Ovary (tissue), 9 donors: ENCODE measurements around the gene PSG7. TPM values are rescaled to one million over a fixed set of nuclear protein-coding genes. Genes with fewer than 3 reads are reported as not detected.
"Not testable (repeated sequence)": the region's sequence is repeated elsewhere in the genome, so short reads cannot be mapped to it uniquely, and the experiment has no call there.

Source experiments
- DNase-seq, 5 donors: peaks; one replicate each; pipeline ENCODE4 v3.0.0-alpha.2; 2019 to 2020
- H3K27ac ChIP-seq, 2 donors: fragments of 200-600 bp; one replicate each; pipeline versions ENCODE4 v1.5.1 to v1.8.0; 2019 to 2022
- H3K27me3 ChIP-seq: fragments of 200-600 bp; one replicate; pipeline ENCODE4 v1.8.0; 2022
- H3K36me3 ChIP-seq: fragments of 200-600 bp; sonication (generic); one replicate; pipeline ENCODE4 v1.5.1; 2019
- H3K4me1 ChIP-seq: one replicate; pipeline ENCODE4 v1.8.1; 2013; ENCODE audit warnings: mild to moderate bottlenecking, moderate library complexity; ENCODE audit not compliant: insufficient read depth
- H3K4me3 ChIP-seq: fragments of 200-600 bp; sonication (generic); one replicate; pipeline ENCODE4 v1.5.1; 2017
- H3K9me3 ChIP-seq, 2 donors: fragments of 200-600 bp in 1 of 2; sonication (generic) in 1 of 2; one replicate each; pipeline versions ENCODE4 v1.5.1 to v1.8.1; 2013 to 2019; ENCODE audit warnings: mild to moderate bottlenecking in 1 of 2, moderate library complexity in 1 of 2
- WGBS, 3 donors: extraction: QIAGEN DNeasy Blood & Tissue Kit in 1 of 3; methylation state at CpG; one replicate each; pipeline versions ENCODE4 v1.1.5 to v1.1.7; 2013 to 2017; 5-methylcytosine and 5-hydroxymethylcytosine counted together
- intact Hi-C, 4 donors: fragments of 100-400 bp; cut with DNase I; formaldehyde crosslinking; loops; one replicate each; pipeline versions ENCODE4 v1.11.0 to v1.15.1; 2022 to 2023
- polyA plus RNA-seq, 2 donors: library from polyadenylated mRNA; stranded (reverse); fragments of 200-250 nt in 1 of 2; fragments of 350-450 nt in 1 of 2; fragmentation: Illumina TruSeq in 1 of 2; extraction: RNeasy Lipid Tissue Mini Kit (QIAGEN cat#74804) in 1 of 2; gene quantifications; one replicate each; pipeline ENCODE4 v1.2.3, GENCODE V29; 2013 to 2014
- total RNA-seq, 7 donors: library from RNA; depleted of rRNA in 2 of 7; stranded (reverse); fragments of >200 nt in 2 of 7; fragmentation: NEBNext Ultra II Directional in 3 of 7; extraction: Animal tissue kit (Norgen Biotek cat#: 25700) in 3 of 7; gene quantifications; one replicate each; pipeline versions ENCODE4 v1.1.0 to v1.2.4, GENCODE V29; 2016 to 2023
- donor health status: DM: no; HTN: no; CAD: no; lungs with moderate emphysema.
- donor health status: DM: no; HTN: no; CAD: no.
- donor health status: Bipolar disorder and iron deficiency.
- donor health status: DM: yes; HTN: yes; CAD: no.
- donor health status: DM: no; HTN: no; CAD: no.
- donor health status: DM: yes; HTN: yes; CAD: no.

PSG7 gene
- total and polyA plus RNA-seq, 9 donors = 0.13 TPM; not detected in 8

DNA sequence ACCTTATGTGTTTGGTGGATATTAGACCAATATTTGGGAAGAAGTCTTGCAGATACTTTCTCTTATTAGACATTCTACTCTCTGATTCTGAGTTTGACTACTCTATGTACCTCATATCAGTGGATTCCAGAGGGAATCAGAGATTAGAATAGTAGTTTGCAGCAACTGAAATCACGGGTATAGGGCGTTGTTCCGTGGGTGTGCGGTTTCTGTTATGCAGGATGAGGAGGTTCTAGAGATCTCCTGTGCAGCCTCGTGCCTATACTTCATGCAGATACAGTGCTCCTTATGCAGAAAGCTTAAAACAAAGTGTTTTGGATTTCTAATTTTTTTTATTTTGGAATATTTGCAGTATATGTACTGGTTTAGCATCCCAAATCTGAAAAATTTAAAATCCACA, 25.3 kb downstream of the PSG7 start:
- H3K9me3 ChIP-seq, H3K4me3 ChIP-seq, H3K4me1 ChIP-seq, DNase-seq, H3K27me3 ChIP-seq, intact Hi-C loops, H3K27ac ChIP-seq, H3K36me3 ChIP-seq: not testable (repeated sequence)
- WGBS, 3 donors = 68 to 84% (median 73%) methylated on average over 5 of the region's 5 CpGs

DNA sequence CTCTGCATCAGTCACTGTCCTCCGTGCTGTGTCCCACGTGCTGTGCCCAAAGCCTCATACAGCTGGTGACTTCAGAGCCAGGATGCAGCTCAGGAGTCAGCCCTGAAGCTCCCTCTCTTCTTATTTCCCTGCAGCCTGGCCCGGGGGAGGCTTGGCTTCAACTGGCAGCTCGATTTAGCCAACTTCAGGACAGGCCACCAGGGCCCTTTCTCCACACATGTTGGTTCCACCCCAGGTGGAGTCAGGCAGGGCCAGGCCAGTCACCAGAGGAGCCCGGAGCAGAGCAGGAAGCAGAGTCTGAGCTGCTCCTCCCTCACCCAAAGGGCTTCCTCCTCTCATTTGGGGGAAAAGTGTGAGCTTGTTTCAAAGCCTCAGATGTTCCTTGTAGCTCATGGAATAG, 30.8 kb downstream of the PSG7 start:
- H3K36me3 ChIP-seq, H3K9me3 ChIP-seq, H3K4me1 ChIP-seq, H3K4me3 ChIP-seq, H3K27me3 ChIP-seq, DNase-seq, H3K27ac ChIP-seq, intact Hi-C loops: not testable (repeated sequence)
- WGBS, 3 donors = 49 to 53% (median 51%) methylated on average over 5 of the region's 5 CpGs

DNA sequence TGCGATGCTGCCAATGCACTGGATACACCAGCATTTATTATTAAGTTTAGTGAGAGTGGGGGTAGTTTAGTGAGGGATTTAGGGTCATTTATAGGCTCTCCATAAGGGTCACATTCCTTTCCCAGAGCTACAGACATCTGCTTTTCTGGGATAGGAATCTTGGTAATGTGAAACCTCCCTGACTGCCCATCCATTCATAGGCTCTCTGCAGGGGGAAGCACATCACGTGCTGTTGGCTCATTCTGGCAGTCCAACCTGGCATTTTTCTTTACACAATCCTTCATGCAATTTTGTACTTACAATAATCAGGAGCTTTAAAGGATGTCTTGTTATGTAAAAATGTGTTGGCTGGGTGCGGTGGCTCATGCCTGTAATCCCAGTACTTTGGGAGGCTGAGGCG, 36.4 kb downstream of the PSG7 start:
- H3K27ac ChIP-seq, H3K4me3 ChIP-seq, H3K27me3 ChIP-seq, intact Hi-C loops, H3K9me3 ChIP-seq, H3K4me1 ChIP-seq, H3K36me3 ChIP-seq, DNase-seq: not testable (repeated sequence)
- WGBS, 3 donors = 67 to 83% (median 72%) methylated on average over 4 of the region's 4 CpGs

DNA sequence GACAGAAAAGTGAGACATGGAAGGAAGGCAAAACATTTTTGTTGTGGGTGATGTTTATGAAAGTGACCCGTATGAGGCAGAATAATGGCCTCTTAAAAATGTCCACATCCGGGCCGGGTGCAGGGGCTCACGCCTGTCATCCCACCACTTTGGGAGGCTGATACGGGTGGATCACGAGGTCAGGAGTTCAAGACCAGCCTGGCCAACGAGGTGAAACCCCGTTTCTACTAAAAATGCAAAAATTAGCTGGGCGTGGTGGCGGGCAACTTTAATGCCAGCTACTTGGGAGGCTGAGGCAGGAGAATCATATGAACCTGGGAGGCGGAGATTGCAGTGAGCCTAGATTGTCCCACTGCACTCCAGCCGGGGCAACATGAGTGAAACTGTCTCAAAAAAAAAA, 37.3 kb downstream of the PSG7 start:
- WGBS, 3 donors = 80 to 84% (median 83%) methylated on average over 12 of the region's 12 CpGs
- H3K27ac ChIP-seq, H3K36me3 ChIP-seq, H3K9me3 ChIP-seq, DNase-seq, H3K4me1 ChIP-seq, intact Hi-C loops, H3K27me3 ChIP-seq, H3K4me3 ChIP-seq: not testable (repeated sequence)

DNA sequence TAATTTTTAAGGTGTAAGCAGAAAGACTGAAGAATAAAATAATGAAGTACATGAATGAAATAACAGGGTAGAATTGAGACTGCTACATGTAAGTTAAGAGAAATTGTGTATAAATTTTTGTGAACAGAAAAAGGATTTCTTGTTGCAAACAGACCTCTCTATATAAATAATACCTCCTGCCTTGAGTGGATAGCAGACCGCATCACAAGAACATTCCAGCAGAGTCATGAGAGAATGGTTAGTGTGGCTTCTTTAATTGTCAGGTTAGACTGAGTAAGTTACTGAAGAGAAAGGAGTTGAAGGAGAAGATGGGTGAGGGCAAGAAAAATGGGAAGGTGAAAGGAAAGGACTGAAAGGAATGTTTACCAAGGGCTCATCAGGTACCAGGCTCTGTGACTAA, 37.9 kb downstream of the PSG7 start:
- H3K27me3 ChIP-seq, H3K27ac ChIP-seq, H3K36me3 ChIP-seq, H3K4me1 ChIP-seq, H3K4me3 ChIP-seq, DNase-seq, H3K9me3 ChIP-seq, intact Hi-C loops: not testable (repeated sequence)
- 78 to 86% (median 81%) methylated on average over 1 of the region's 1 CpG for WGBS, 3 donors

DNA sequence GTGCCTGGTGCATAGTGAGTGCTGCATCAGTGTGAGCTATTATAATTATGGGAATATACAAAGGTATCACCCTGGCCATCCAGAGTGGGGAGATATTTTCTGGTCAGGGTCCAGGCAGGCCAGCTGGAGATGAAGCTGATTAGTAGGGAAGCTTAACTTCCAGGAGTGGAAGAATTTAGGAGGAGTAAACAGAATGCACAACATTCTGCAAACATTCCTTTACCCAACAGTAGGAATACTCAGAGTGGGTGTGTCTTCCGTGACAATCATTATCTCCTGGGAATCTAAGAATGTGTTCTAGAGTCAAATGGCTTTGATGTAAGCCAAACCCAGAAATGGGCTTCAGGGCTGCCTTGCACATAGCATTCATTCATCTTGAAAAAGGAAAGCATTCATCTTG, 38.4 kb downstream of the PSG7 start:
- H3K27ac ChIP-seq, intact Hi-C loops, DNase-seq, H3K27me3 ChIP-seq, H3K36me3 ChIP-seq, H3K9me3 ChIP-seq, H3K4me3 ChIP-seq, H3K4me1 ChIP-seq: not testable (repeated sequence)
- WGBS, 3 donors = 73 to 91% (median 75%) methylated on average over 1 of the region's 1 CpG

DNA sequence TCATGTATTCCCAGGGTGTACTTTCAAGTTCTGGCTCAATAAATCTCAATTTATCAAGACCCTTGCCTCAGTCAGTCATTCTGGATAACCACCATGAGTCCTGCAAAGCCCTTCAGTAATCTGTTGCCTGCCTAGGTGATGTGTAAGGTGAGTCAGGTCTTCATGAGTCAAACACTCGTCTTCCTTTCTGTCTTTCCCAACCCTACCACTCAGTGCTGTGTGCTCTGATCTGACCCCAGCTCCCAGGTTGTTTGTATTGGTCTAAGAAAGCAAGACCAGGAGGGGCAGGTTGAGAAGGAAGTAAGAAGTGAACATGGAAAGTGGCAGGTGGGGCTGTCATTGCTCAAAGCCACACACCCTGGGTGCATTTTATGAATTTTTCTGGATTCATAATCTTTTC, 39.3 kb downstream of the PSG7 start:
- H3K36me3 ChIP-seq, H3K27me3 ChIP-seq, H3K4me1 ChIP-seq, H3K9me3 ChIP-seq, intact Hi-C loops, H3K4me3 ChIP-seq, H3K27ac ChIP-seq, DNase-seq: not testable (repeated sequence)
- 15 to 28% (median 18%) methylated on average over 1 of the region's 1 CpG for WGBS, 3 donors

DNA sequence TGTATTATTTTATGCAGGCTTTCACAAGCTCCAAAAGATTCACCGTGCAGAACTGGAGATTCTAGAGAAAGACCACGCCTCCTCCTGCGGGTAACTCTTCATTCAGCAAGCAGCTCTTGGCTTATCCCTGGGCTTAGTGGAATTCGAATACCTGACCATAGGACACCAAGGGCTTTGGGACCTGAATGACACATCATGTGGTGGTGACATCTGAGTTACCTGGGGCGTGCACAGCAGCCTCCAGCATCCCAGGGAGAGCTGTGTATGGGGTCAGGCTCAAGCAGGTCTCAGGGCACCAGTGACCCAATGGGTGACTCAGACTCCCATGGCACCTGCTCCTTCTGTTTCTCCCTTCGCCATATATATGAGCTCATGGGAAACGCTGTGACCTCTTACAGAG, 46.6 kb downstream of the PSG7 start:
- H3K4me1 ChIP-seq, H3K27ac ChIP-seq, H3K27me3 ChIP-seq, H3K9me3 ChIP-seq, H3K36me3 ChIP-seq, DNase-seq, H3K4me3 ChIP-seq, intact Hi-C loops: not testable (repeated sequence)
- 81 to 84% (median 82%) methylated on average over 7 of the region's 7 CpGs for WGBS, 3 donors

DNA sequence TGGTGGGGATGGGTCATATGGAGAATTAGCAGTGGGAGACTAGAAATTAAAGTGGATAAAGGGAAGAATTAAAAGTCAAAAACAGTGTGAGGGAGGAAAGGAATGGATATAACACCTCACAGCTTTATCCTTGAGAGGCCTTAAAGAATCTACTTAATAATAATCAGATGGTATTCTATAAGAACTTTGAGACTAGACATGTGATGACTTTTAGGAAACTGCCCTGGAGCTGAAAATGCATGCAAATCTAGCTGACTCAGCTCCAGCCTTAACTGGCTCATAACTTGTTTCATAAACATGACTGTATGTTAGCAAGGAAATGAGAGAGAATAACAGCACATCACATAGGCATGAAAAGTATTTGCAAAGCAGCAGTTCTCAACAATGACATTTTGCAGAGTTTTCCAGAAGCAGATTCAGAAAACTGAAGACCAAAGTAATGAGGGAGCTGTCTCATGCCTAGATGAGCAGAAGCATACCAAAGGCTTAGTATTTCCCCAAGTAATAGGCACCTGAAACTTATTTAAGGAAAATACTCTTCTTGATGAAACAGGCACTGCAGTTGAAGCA, 49.0 kb downstream of the PSG7 start:
- H3K4me1 ChIP-seq, H3K27me3 ChIP-seq, H3K36me3 ChIP-seq, DNase-seq, intact Hi-C loops, H3K9me3 ChIP-seq, H3K27ac ChIP-seq, H3K4me3 ChIP-seq: not testable (repeated sequence)

DNA sequence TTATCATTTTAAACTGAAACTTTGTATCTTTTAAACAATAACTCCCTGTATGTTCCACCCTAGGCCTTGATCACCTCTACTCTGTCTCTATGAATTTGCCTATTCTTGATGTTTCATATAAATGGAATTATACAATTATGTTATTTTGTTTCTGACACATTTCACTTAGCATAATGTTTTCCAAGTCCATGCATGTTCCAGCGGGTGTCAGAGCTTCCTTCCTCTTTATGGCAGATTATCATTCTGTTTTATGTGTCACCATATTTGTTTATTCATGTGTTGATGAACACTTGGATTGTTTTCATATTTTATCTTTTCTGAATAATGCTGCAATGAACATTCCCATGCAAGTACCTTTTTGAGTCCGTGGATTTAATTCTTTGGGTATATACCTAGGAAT, 54.3 kb downstream of the PSG7 start:
- intact Hi-C loops, H3K4me1 ChIP-seq: not testable (repeated sequence)

DNA sequence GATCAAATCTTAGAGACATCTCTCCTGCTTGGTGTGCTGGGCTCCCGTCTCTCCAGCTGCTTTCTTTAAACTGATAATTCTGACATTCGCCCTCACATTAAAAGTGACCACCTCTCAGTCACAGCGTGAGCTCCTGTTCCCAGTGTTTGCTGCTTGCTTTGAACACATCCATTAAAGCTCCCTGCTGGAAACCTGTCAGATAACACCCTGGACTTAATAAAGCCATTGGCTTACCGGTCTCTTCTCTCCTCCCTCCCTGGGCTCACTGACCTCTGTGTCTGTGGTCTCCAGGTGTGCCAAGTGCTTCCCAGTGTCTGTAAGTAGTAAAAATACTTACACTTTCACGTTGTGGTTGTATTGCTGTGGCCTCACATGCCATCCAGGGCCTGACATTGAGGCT, 55.0 kb downstream of the PSG7 start:
- 43 to 63% (median 59%) methylated on average over 5 of the region's 5 CpGs for WGBS, 3 donors
- H3K27me3 ChIP-seq, H3K27ac ChIP-seq, H3K36me3 ChIP-seq, H3K4me3 ChIP-seq, H3K4me1 ChIP-seq, intact Hi-C loops, DNase-seq, H3K9me3 ChIP-seq: not testable (repeated sequence)

More for the DNA sequence above, 54.3 kb downstream of the PSG7 start:
- H3K27ac ChIP-seq, H3K27me3 ChIP-seq, H3K36me3 ChIP-seq, H3K4me3 ChIP-seq, H3K9me3 ChIP-seq, DNase-seq: not testable (repeated sequence)
- 75 to 80% (median 75%) methylated on average over 2 of the region's 2 CpGs for WGBS, 3 donors

DNA sequence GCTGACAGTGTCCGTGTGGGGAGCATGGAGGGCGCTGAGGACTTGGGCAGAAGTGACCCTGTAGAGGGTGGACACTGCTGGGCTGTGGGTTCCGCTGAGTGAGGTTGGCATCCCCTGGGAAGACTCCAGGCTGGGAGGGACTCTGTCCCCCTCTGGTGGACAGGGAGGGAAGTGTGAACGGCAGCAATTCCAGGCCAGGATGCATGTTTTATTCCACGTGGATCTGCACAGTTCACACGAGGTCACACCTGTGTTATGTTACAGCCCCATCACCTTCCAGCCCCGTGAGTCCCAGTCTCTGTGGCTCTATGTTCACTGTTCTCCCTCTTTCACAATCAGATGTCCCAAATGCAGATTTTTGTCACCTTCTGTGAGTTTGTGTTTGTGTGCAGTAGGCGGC, 55.7 kb downstream of the PSG7 start:
- H3K27ac ChIP-seq, intact Hi-C loops, H3K4me3 ChIP-seq, H3K4me1 ChIP-seq, H3K27me3 ChIP-seq, H3K9me3 ChIP-seq, DNase-seq, H3K36me3 ChIP-seq: not testable (repeated sequence)
- 48 to 61% (median 57%) methylated on average over 8 of the region's 8 CpGs for whole genome bisulfite sequencing, 3 donors

DNA sequence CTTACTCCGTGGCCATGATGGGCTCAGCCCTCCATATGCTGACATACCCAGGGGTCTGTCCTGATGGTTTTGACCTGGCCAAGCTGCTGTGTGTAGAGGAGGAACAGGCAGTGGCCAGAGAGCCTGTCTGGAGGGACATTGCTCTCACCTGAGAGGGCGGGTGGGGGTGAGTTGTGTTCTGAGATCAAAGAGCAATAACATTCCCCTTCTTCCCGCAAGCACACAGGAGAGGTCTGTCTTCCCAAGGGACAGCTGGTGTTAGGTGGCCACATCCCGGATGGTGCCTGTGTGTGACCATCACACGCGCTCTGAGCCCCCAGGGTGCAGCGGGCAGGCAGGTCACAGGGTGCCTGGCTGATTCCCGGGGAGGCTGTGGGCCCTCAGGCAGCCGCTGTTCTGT, 56.4 kb downstream of the PSG7 start:
- 84 to 88% (median 87%) methylated on average over 9 of the region's 9 CpGs for WGBS, 3 donors
- intact Hi-C loops, H3K9me3 ChIP-seq, H3K4me1 ChIP-seq, H3K27ac ChIP-seq, H3K36me3 ChIP-seq, H3K4me3 ChIP-seq, DNase-seq, H3K27me3 ChIP-seq: not testable (repeated sequence)
